Measurements from ENCODE around the gene IL33.

The IL33 gene

GRCh38 chr9:6229186-6229585, 13.6 kb downstream of the IL33 start:
- TF ChIP-seq POLR2AphosphoS5 (IDR thresholded peaks at IDR 0.05; ENCODE audit: low read depth, low read length) (no peak), FOXP2 (optimal IDR thresholded peaks at IDR 0.05; ENCODE audit: borderline replicate concordance, extremely low read depth, extremely low read length, insufficient read depth) (no peak), SIN3A (IDR thresholded peaks at IDR 0.05; ENCODE audit: borderline replicate concordance, insufficient read depth, low read length) (no peak), TAF1 (IDR thresholded peaks at IDR 0.05; ENCODE audit: borderline replicate concordance, insufficient read depth, low read length) (no peak), REST (IDR thresholded peaks at IDR 0.05; ENCODE audit: insufficient read depth in 1 of 2, low read depth in 2 of 2, low read length in 2 of 2) (no peak)

GRCh38 chr9:6229619-6230018, 14.0 kb downstream of the IL33 start:
- TF ChIP-seq SIN3A (IDR thresholded peaks at IDR 0.05; ENCODE audit: borderline replicate concordance, insufficient read depth, low read length) (no peak), TAF1 (IDR thresholded peaks at IDR 0.05; ENCODE audit: borderline replicate concordance, insufficient read depth, low read length) (no peak), REST (IDR thresholded peaks at IDR 0.05; ENCODE audit: insufficient read depth in 1 of 2, low read depth in 2 of 2, low read length in 2 of 2) (no peak)

GRCh38 chr9:6230037-6230780, 14.6 kb downstream of the IL33 start:
- no peak for TF ChIP-seq FOXP2 (optimal IDR thresholded peaks at IDR 0.05; ENCODE audit: borderline replicate concordance, extremely low read depth, extremely low read length, insufficient read depth)
- TF ChIP-seq REST (IDR thresholded peaks at IDR 0.05; ENCODE audit: insufficient read depth in 1 of 2, low read depth in 2 of 2, low read length in 2 of 2), result no peak
- TF ChIP-seq SIN3A (IDR thresholded peaks at IDR 0.05; ENCODE audit: borderline replicate concordance, insufficient read depth, low read length), result no peak
- no peak for TF ChIP-seq TAF1 (IDR thresholded peaks at IDR 0.05; ENCODE audit: borderline replicate concordance, insufficient read depth, low read length)
- no peak for TF ChIP-seq POLR2AphosphoS5 (IDR thresholded peaks at IDR 0.05; ENCODE audit: low read depth, low read length)

GRCh38 chr9:6232336-6232945, 16.8 kb downstream of the IL33 start:
- no peak for TF ChIP-seq SIN3A (IDR thresholded peaks at IDR 0.05; ENCODE audit: borderline replicate concordance, insufficient read depth, low read length)
- no peak for TF ChIP-seq POLR2AphosphoS5 (IDR thresholded peaks at IDR 0.05; ENCODE audit: low read depth, low read length)
- no peak for TF ChIP-seq TAF1 (IDR thresholded peaks at IDR 0.05; ENCODE audit: borderline replicate concordance, insufficient read depth, low read length)
- TF ChIP-seq REST (IDR thresholded peaks at IDR 0.05; ENCODE audit: insufficient read depth in 1 of 2, low read depth in 2 of 2, low read length in 2 of 2), result no peak
- no peak for TF ChIP-seq FOXP2 (optimal IDR thresholded peaks at IDR 0.05; ENCODE audit: borderline replicate concordance, extremely low read depth, extremely low read length, insufficient read depth)
